ENCODE measurements around the gene NBEA.

GRCh38 chr13:35489050-35489449 lies 547.0 kb downstream of the NBEA start:
- TF ChIP-seq CTCF (IDR thresholded peaks at IDR 0.05) (no peak), POLR2A (IDR thresholded peaks at IDR 0.05) (no peak)

Measured in heart left ventricle (tissue), 13 donors.